Measurements from ENCODE around the gene ATRIP.

GRCh38 chr3:48408823-48409281 is 37.7 kb upstream of the ATRIP start:
- TF ChIP-seq TARDBP (IDR thresholded peaks at IDR 0.05; ENCODE audit: borderline replicate concordance), result no peak
- no peak for TF ChIP-seq LARP7 (IDR thresholded peaks at IDR 0.05)
- TF ChIP-seq SPI1 (IDR thresholded peaks at IDR 0.05; ENCODE audit: borderline replicate concordance, insufficient read depth, low read depth, low read length), result no peak
- peak; percentile 7 to 20 (median 9); a peak in 3 of 6 replicates for TF ChIP-seq CTCF (IDR thresholded peaks at IDR 0.05 in 2 of 3, conservative IDR thresholded peaks at IDR 0.05 in 1 of 3; ENCODE audit: control insufficient read depth in 2 of 3, extremely low read depth in 1 of 3, insufficient read depth in 1 of 3, low read depth in 3 of 3, low read length in 3 of 3)

Measured in GM12878 (cell line).